ENCODE measurements around the gene TFIP11.

Gene TFIP11

GRCh38 chr22:26512149-26512793 is at the start of gene TFIP11:
Gene TFIP11 (minus strand): TSS chr22:26512473. CDS start chr22:26510272, 2,201 bp downstream.
- DNase-seq, result peak; percentile 83

- no peak for DNase-seq
These were observed 49.6 kb upstream of the TFIP11 start for GRCh38 chr22:26561756-26562417.

DNA sequence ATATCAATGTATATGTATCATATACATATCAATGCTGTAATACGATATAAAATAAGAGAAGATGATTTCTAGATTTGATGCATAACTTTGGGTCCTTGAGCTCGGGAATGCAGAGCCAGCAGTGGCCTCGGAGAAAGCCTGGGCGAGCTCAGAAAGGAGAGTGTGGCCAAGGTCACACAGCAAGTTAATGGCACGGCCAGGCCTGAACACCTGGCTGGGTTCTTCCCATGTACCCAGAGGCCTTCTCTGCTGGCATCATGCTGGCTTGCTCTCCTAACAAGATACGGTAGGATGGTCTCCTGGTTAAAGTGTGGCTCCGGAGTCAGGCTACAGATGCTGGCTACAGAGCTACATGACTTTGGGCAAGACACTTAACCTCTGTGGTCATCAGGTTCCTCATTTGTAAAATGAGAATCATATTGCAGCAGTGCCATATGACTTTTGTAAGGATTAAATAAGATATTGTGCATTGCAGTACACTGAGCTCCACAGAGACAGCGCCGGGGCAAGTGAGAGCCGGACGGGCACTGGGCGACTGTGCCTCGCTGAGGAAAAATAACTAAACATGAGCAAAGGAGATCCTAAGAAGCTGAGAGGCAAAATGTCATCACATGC is 47.8 kb upstream of the TFIP11 start:
- DNase-seq, result no peak

- DNase-seq, result no peak
These were observed 46.1 kb upstream of the TFIP11 start for GRCh38 chr22:26558248-26558895.

GRCh38 chr22:26556904-26557303 is 44.6 kb upstream of the TFIP11 start:
- no peak for DNase-seq

DNA sequence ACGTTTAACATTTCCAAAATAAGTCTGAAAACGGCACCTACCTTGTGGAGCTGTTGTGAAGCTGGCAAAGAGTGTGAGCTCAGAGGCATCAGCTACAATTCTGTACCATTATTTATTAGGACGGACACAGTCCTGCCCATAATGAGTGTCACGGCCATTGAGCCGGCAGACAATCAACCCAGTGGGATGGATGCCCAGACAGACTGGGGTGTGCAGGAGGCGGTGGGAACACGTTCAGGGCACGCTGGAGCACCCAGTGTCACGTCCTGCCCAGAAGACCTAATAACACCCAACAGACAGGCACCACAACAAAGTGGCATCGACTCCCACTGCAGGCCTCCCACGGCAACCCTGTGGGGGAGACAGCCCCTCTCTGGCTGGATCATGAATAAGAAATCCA is 43.2 kb upstream of the TFIP11 start:
- DNase-seq, result no peak

DNA sequence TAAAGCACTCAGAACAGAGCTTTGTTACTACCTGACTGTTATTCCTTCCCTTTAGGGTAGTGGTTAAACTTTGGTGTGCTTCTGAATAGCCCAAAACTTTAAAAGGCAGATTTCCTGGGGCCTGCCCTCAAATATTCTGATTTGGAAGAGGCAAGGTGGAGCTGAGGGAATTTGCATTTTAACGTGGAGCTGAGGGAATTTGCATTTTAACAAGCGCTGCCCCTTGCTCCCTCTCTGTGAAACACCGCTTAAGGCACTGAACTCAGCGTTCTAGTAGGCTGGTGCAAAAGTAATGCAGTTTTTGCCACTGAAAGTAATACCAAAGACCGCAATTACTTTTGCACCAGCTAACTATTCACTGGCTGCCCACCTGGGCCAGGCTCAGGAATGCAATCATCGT is 42.7 kb upstream of the TFIP11 start:
- no peak for DNase-seq

DNA sequence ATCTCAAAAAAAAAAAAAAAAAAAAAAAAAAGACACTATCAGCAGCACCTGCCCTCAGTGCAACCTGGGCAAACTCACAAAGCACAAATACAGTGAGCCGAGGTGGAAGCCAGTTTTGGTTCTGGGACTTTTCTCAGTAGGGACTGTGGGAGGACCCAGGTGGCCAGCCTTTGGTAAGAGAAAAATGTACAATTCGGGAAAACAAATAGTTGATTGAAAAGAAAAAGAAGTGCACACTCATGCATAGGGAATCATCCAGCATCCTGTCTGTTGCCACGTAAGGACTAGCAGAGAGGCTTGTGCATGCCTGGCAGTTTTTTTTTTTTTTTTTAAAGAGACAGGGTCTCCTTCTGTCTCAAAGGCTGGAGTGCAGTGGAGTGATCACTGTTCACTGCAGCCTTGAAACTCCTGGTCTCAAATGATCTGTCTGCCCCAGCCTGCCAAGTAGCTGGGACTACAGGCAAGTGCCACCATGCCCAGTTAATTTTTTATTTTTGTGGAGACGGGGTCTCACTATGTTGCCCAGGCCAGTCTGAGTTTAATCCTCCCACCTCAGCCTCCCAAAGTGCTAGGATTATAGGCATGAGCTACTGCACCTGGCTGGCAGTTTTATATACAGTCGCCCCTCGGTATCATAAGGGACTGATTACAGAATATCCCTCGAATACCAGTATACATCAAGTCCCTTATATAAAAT is 40.9 kb upstream of the TFIP11 start:
- no peak for DNase-seq

GRCh38 chr22:26552466-26552865 is 40.2 kb upstream of the TFIP11 start:
- no peak for DNase-seq

DNA sequence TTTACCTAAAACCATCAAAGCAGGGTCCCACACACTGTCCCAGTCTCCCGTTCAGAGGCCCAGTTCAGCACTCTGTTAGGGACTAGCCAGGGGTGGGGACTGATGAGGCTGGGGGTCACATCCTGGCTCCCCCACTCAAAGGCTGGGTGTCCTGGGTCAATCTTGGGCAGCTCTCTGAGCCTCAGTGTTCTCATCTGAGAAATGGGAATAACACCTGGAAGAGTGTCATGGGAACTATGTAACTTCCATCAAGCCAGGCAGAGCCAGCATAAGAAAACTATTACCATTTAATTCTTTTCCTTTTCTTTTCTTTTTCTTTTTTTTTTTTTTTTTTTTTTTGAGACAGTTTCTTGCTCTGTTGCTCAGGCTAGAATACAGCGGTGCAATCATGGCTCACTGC is 39.3 kb upstream of the TFIP11 start:
- no peak for DNase-seq

- no peak for DNase-seq
These were observed 38.3 kb upstream of the TFIP11 start for GRCh38 chr22:26550498-26551033.

- DNase-seq, result no peak
These were observed 37.7 kb upstream of the TFIP11 start for GRCh38 chr22:26549902-26550497.

DNA sequence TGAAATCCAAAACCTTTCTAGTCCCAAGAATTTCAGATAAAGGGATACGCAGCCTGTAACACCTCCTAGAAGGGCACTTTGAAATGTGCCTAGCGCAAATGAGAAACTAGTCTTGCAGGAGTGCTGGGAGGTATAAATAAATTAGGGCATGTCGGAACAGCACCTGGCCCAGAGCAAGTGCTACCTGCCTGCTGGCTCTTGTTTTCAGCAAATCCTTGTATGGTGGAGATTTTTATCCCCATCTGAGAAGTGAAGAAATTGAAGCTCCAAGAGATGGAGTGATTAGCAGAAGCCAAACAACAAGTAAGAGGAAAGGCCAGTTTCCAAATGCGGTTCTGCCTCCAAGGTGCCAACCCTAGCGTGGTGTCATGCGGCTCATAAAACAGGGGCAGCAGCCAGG is 36.7 kb upstream of the TFIP11 start:
- no peak for DNase-seq

DNA sequence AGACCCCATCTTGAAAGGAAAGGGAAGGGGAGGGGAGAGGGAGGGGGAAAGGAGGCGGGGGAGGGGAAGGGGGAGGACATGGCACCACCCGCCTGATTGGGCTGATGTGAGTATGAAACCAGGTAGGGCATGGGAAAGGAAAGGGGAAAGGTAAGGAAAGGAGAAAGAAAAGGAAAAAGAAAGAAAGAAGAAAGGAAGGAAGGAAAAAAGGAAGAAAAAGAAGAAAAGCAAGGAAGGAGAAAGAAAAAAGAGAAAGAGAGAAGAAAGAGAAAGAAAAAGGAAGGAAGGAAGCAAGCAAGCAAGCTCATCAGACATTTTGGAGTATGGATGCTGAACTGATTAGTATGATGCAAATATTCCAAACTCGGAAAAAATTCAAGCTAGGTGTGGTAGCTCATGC is 36.0 kb upstream of the TFIP11 start:
- no peak for DNase-seq

DNA sequence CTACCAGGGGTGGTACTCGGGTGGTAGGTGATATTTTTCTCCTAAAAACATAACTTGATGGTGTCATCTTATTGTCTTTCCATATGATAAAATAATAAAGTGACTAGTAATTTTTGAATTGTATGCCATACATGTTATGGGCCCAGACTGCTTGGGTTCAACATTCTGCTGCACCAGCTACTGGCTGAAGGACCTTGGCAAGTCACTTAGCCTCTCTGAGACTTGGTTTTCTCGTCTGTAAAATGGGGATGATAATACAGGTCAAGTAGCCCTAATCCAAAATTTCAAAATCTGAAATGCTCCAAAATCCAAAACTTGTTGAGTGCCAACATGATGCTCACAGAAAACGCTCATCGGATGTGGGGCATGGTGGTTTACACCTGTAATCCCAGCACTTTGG is 35.6 kb upstream of the TFIP11 start:
- no peak for DNase-seq

DNA sequence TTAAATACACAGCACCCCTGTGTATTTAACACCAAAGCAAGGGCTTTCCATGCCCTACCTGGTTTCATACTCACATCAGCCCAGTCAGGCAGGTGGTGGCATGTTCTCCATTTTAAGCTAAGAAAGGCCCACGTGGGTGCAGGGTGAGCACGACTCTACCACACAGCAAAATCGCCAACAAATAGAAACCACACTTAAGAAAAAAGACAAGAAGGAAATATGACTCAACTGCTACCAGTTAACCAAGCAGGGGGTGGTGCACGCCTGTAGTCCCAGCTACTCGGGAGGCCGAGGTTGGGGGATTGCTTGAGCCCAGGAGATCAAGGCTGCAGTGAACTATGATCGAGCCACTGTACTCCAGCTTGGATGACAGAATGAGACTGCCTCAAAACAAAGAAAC is 35.2 kb upstream of the TFIP11 start:
- no peak for DNase-seq

DNA sequence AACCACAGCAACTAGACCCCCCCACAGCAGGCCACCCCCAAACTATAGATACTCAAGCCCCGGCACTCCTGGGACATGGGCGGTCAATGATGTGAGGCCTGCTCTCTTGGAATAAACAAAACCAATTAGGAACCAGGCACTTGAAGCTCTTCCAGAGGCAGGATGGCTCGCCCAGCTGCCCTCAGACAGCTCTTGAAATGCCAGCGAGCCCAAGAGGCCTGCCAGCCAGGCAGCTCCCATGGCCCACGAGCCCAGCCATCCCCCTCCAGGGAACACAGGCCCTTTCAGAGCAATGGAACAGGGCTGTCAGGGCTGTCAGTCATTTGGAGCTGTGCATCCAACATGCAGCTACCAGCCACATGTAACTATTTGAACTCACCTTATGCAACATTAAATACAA is 34.0 kb upstream of the TFIP11 start:
- DNase-seq, result no peak

GRCh38 chr22:26545827-26546226 is 33.6 kb upstream of the TFIP11 start:
- no peak for DNase-seq

GRCh38 chr22:26545385-26545784 is 33.1 kb upstream of the TFIP11 start:
- DNase-seq, result no peak

DNA sequence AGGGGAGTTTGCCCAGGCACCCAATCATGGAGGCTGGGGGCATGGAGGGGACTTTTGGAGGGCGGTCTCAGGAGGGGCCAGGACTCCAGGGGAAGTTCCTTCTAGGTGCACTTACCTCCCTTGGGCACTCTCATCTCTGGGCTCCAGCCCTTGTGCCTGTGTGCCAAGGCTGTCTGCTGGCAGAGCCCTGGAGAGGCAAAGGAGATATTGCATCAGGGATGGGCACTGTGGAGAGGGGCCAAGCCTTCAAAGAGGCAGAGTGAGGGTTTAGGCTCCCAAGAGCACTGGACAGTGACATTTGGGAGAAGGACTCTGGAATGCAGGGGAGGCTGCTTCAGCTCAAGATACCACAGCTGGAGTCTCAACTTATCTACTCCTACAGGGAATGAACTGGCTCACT is 32.2 kb upstream of the TFIP11 start:
- no peak for DNase-seq

GRCh38 chr22:26542831-26543230 is 30.6 kb upstream of the TFIP11 start:
- no peak for DNase-seq

DNA sequence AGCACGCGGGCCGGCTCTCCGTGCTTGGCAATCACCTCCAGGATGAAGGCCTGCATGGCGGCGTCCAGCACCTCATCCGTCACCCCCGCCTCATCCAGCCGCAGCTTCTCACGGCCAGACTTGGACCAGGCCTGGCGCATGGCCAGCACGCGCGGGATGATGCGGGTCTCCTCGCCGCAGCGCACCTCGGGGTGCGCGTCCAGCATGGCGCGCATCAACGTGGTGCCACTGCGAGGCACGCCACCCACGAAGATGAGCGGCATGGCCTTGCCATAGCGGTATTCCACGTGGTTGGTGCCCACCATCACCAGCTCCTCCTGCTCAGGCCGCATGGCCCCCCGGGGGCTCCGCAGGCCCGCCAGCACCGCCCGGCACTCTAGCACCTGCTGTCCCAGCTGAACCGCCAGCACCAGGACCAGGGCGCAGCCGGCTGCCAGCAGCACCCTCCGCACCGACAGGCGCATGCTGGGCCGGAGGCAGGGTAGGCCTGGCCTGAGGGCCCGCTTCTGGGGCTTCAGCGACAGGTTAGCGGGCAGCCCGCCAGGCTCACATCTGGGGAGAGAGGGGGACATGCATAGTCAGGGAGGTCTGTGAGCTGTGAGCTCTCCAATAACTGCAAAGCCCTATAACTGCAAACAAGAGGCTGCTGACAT is 29.0 kb upstream of the TFIP11 start:
- DNase-seq, result no peak

Data from NCI-H1436 (cell line).